SK-N-SH (cell line): ENCODE measurements around the gene DGKI. TPM values are rescaled to one million over a fixed set of nuclear protein-coding genes. Genes with fewer than 3 reads are reported as not detected.
A peak's percentile ranks its signal among the peaks of the same experiment; 100 is the strongest.

Experiments used
- CTCF ChIA-PET: fragments of 300-600, 350-600 bp; formaldehyde crosslinking; extraction: SDS; loops from one replicate; lab custom pipeline; 2021; lab: Yijun Ruan, JAX
- POLR2A ChIA-PET: fragments of 350-600 bp; sonication (Branson Sonifier 250); formaldehyde crosslinking; extraction: SDS; loops from one replicate; lab custom pipeline; 2020; ENCODE audit warnings: antibody characterized with exemption, inconsistent platforms; lab: Yijun Ruan, JAX
- DNase-seq: peaks from one replicate; pipeline ENCODE4 v3.0.0; 2012
- H2AFZ ChIP-seq: fragments of 200-600 bp; sonication (generic); 2 replicates; pipeline ENCODE4 v1.8.1; 2016; ENCODE audit warnings: antibody characterized with exemption, mild to moderate bottlenecking, low read depth
- H3F3A ChIP-seq: fragments of 200-600 bp; sonication (generic); replicated peaks from 2 replicates; pipeline ENCODE3; 2016; ENCODE audit warnings: antibody characterized with exemption, mild to moderate bottlenecking; ENCODE audit not compliant: insufficient read depth
- H3K27ac ChIP-seq, 2 experiments: fragments of 200-500 bp in 1 of 2; fragments of 200-600 bp in 1 of 2; sonication (Bioruptor generic) in 1 of 2; sonication (generic), shearing (Covaris generic) in 1 of 2; 2 replicates each; pipeline versions ENCODE4 v1.5.1 to v1.6.1; 2014 to 2016; ENCODE audit warnings: low read depth in 2 of 2, inconsistent platforms in 1 of 2, low read length in 1 of 2, mild to moderate bottlenecking in 1 of 2, mixed read lengths in 1 of 2
- H3K27me3 ChIP-seq: fragments of 200-600 bp; sonication (generic), shearing (Covaris generic); 2 replicates; pipeline ENCODE4 v1.6.1; 2016; ENCODE audit warnings: mixed run types; ENCODE audit not compliant: insufficient read depth
- H3K36me3 ChIP-seq, 2 experiments: fragments of 200-500 bp in 1 of 2; fragments of 200-600 bp in 1 of 2; sonication (Bioruptor generic) in 1 of 2; sonication (generic) in 1 of 2; replicated peaks in 1 of 2; 2 replicates each; pipeline versions ENCODE3 to v1.5.1; 2014 to 2016; ENCODE audit warnings: low read length in 1 of 2, mild to moderate bottlenecking in 1 of 2; ENCODE audit not compliant: insufficient read depth in 2 of 2, control insufficient read depth in 1 of 2
- H3K4me1 ChIP-seq, 2 experiments: fragments of 200-500 bp in 1 of 2; fragments of 200-600 bp in 1 of 2; sonication (Bioruptor generic) in 1 of 2; sonication (generic), shearing (Covaris generic) in 1 of 2; 2 replicates each; pipeline versions ENCODE4 v1.5.1 to v1.6.1; 2014 to 2016; ENCODE audit warnings: low read depth in 1 of 2, low read length in 1 of 2, mixed run types in 1 of 2; ENCODE audit not compliant: insufficient read depth in 2 of 2, control insufficient read depth in 1 of 2
- H3K4me2 ChIP-seq: fragments of 200-600 bp; sonication (generic), shearing (Covaris generic); 2 replicates; pipeline ENCODE4 v1.6.1; 2017; ENCODE audit warnings: mixed run types
- H3K4me3 ChIP-seq, 2 experiments: fragments of 200-500 bp in 1 of 2; fragments of 200-600 bp in 1 of 2; sonication (Bioruptor generic) in 1 of 2; sonication (generic), shearing (Covaris generic) in 1 of 2; 2 replicates each; pipeline versions ENCODE4 v1.5.1 to v1.8.1; 2014 to 2016; ENCODE audit warnings: low read depth in 2 of 2, inconsistent platforms in 1 of 2, low read length in 1 of 2, mild to moderate bottlenecking in 1 of 2, mixed read lengths in 1 of 2, moderate library complexity in 1 of 2
- H3K79me2 ChIP-seq: fragments of 200-600 bp; sonication (generic); 2 replicates; pipeline ENCODE4 v1.8.1; 2017; ENCODE audit warnings: mild to moderate bottlenecking; ENCODE audit not compliant: insufficient read depth
- H3K9ac ChIP-seq: fragments of 200-600 bp; sonication (generic); 2 replicates; pipeline ENCODE4 v1.6.1; 2017; ENCODE audit warnings: mixed run types
- H3K9me2 ChIP-seq: fragments of 200-600 bp; sonication (generic); 2 replicates; pipeline ENCODE4 v1.6.1; 2017; ENCODE audit warnings: mixed run types
- H3K9me3 ChIP-seq: fragments of 200-600 bp; sonication (generic); 2 replicates; pipeline ENCODE4 v1.6.1; 2017; ENCODE audit warnings: mixed run types, mild to moderate bottlenecking, moderate library complexity
- H4K20me1 ChIP-seq: fragments of 200-600 bp; sonication (generic); 2 replicates; pipeline ENCODE4 v1.6.1; 2017; ENCODE audit warnings: mild to moderate bottlenecking, mixed run types; ENCODE audit not compliant: insufficient read depth
- EP300 ChIP-seq, 2 experiments: IDR thresholded peaks; 2 replicates each; pipeline versions ENCODE4 v1.4.0 to v1.6.1; 2012; ENCODE audit warnings: borderline replicate concordance in 1 of 2, low read depth in 1 of 2, low read length in 1 of 2
- GABPA ChIP-seq: IDR thresholded peaks from 2 replicates; pipeline ENCODE4 v1.4.0; 2012; ENCODE audit warnings: low read depth, mild to moderate bottlenecking
- PBX3 ChIP-seq: IDR thresholded peaks from 2 replicates; pipeline ENCODE4; 2012
- POLR2AphosphoS5 ChIP-seq: IDR thresholded peaks from 2 replicates; pipeline ENCODE4 v1.6.1; 2012; ENCODE audit warnings: low read depth, low read length
- RCOR1 ChIP-seq: fragments of 150-350 bp; IDR thresholded peaks from 2 replicates; pipeline ENCODE4 v1.6.1; 2017; ENCODE audit warnings: antibody characterized with exemption, low read length
- REST ChIP-seq: IDR thresholded peaks from 2 replicates; pipeline ENCODE4 v1.6.1; 2012; ENCODE audit warnings: mild to moderate bottlenecking, low read depth, low read length, moderate library complexity
- SIN3A ChIP-seq: IDR thresholded peaks from 2 replicates; pipeline ENCODE4 v1.6.1; 2012; ENCODE audit warnings: low read depth, mild to moderate bottlenecking, low read length, moderate library complexity, borderline replicate concordance
- SMC3 ChIP-seq: IDR thresholded peaks from 2 replicates; pipeline ENCODE4 v1.6.1; 2012; ENCODE audit warnings: low read depth, low read length, improper control_type of control experiment
- TAF1 ChIP-seq: IDR thresholded peaks from 2 replicates; pipeline ENCODE4 v1.6.1; 2012; ENCODE audit warnings: low read depth, mild to moderate bottlenecking, low read length, moderate library complexity, borderline replicate concordance
- TEAD4 ChIP-seq: IDR thresholded peaks from 2 replicates; pipeline ENCODE4 v1.4.0; 2012; ENCODE audit warnings: mild to moderate bottlenecking, borderline replicate concordance; ENCODE audit not compliant: insufficient read depth
- USF2 ChIP-seq: fragments of 150-350 bp; IDR thresholded peaks from 2 replicates; pipeline ENCODE4 v1.6.1; 2017; ENCODE audit warnings: antibody characterized with exemption, low read length, low read depth, borderline replicate concordance
- YY1 ChIP-seq: IDR thresholded peaks from 2 replicates; pipeline ENCODE4 v1.4.0; 2012; ENCODE audit warnings: low read depth, mild to moderate bottlenecking
- WGBS: methylation state at CpG from one replicate; pipeline ENCODE4 v1.1.6; 2017; ENCODE audit warnings: low lambda C conversion rate; 5-methylcytosine and 5-hydroxymethylcytosine counted together
- polyA plus RNA-seq, 3 experiments: library from polyadenylated mRNA; depleted of rRNA; stranded (reverse); fragments of >200 nt; gene quantifications; 2 replicates each; pipeline ENCODE4 v1.2.3, GENCODE V29; 2012

Gene DGKI
- polyA plus RNA-seq, 1 of the 3 experiments (the other 2 are of a cell fraction) = 1.3 TPM

- no peak for TF ChIP-seq TEAD4
- TF ChIP-seq, all 33 proteins: peak for 5
These were observed 154.4 kb downstream of the DGKI start (continued) for GRCh38 chr7:137692399-137692798.

- no peaks in the 10 kb centered on the region for H4K20me1 ChIP-seq
- peaks cover 0 to 2% of the 10 kb centered on the region in 2 experiments for H3K36me3 ChIP-seq
- no peak overlapping the region for H3K4me2 ChIP-seq
- DNase-seq = no peak
- peaks cover 19% of the 10 kb centered on the region for H3F3A ChIP-seq
- H2AFZ ChIP-seq = no peak overlapping the region
- H3K79me2 ChIP-seq = no peaks in the 10 kb centered on the region
- H3K4me3 ChIP-seq = no peak overlapping the region
- POLR2A ChIA-PET = no interaction called here
- no peaks in the 10 kb centered on the region for H3K9me2 ChIP-seq
- CTCF ChIA-PET = interaction anchor here (1.3 to 4.4 kb wide), 3 partner anchors 11 to 61 kb away, joined by 3 to 23 read pairs (median 5); no protein-coding TSS in a partner anchor
- H3K27me3 ChIP-seq = no peaks in the 10 kb centered on the region
- H3K27ac ChIP-seq = peak overlapping the region in 1 of 2 experiments; percentile 93; a peak in 2 of 4 replicates
- H3K9me3 ChIP-seq = no peaks in the 10 kb centered on the region
- H3K4me1 ChIP-seq = peaks cover 11 to 18% of the 10 kb centered on the region in 2 experiments; a peak in 3 of 4 replicates
- H3K9ac ChIP-seq = no peak overlapping the region
- TF ChIP-seq REST = no peak
- no peak for TF ChIP-seq GABPA
- TF ChIP-seq USF2 = no peak
- no peak for TF ChIP-seq POLR2AphosphoS5
- TF ChIP-seq PBX3 = no peak
- no peak for TF ChIP-seq EP300 (IDR thresholded peaks at IDR 0.05; ENCODE audit: borderline replicate concordance in 1 of 2, low read depth in 1 of 2, low read length in 1 of 2)
- no peak for TF ChIP-seq SIN3A
- no peak for TF ChIP-seq RCOR1
- TF ChIP-seq TEAD4 = no peak
- no peak for TF ChIP-seq TAF1
- TF ChIP-seq SMC3 = no peak
- no peak for TF ChIP-seq YY1
- 87% methylated on average over 3 of the region's 3 CpGs for WGBS
These were observed 155.2 kb downstream of the DGKI start for GRCh38 chr7:137691566-137691965.
